GM12892 (cell line): ENCODE data around the gene NFYC.

Source experiments
- POLR2A ChIP-seq: IDR thresholded peaks from 2 replicates; pipeline ENCODE4 v1.6.1; 2011; ENCODE audit warnings: low read depth, low read length, control low read depth
- POLR2AphosphoS5 ChIP-seq: IDR thresholded peaks from 2 replicates; pipeline ENCODE4 v1.6.1; 2011; ENCODE audit warnings: low read depth, low read length, control low read depth
- TAF1 ChIP-seq: IDR thresholded peaks from 2 replicates; pipeline ENCODE4 v1.6.1; 2011; ENCODE audit warnings: low read depth, mild to moderate bottlenecking, control low read depth, low read length, borderline replicate concordance

DNA sequence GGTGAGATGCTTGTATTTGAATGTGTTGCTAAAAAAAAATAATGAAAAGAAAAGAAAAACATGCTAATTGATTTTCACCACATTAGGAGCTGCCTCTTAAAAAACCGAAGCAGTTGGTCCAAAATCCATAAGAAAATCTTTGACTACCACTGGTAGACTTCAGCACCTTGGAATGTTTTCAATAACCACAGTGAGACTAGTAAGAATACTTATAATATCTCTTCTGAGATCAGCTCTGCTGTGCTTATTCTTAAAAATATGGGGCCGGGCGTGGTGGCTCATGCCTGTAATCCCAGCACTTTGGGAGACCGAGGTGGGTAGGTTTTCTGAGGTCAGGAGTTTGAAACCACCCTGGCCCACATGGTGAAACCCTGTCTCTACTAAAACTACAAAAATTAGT is 15.1 kb downstream of the NFYC start:
- TF ChIP-seq POLR2AphosphoS5 (no peak), TAF1 (no peak), POLR2A (no peak)
